SK-MEL-5 (cell line): ENCODE data around the gene KIAA0513. TPM values are rescaled to one million over a fixed set of nuclear protein-coding genes. Genes with fewer than 3 reads are reported as not detected.
"Not testable (repeated sequence)": the region's sequence is repeated elsewhere in the genome, so short reads cannot be mapped to it uniquely, and the experiment has no call there.

Source experiments
- DNase-seq: peaks from one replicate; pipeline ENCODE4 v3.0.0-alpha.2; 2016; ENCODE audit warnings: low read depth, low spot score
- in situ Hi-C: cut with HindIII; loops from 2 replicates; pipeline ENCODE4 v1.10.0; 2016; ENCODE audit warnings: low sequenced_read_pairs, high pct_unique_total_duplicates, low pct_unique_long_range_greater_than_20kb
- total RNA-seq: library from RNA; depleted of rRNA; stranded (reverse); fragments of >200 nt; shearing (Covaris generic); gene quantifications from 2 replicates; pipeline ENCODE4 v1.2.3, GENCODE V29; 2014

KIAA0513 gene
- total RNA-seq, 1 experiment from 2014 or later, result 2.9 TPM

GRCh38 chr16:85018529-85019236 lies 8.9 kb upstream of the KIAA0513 start:
- in situ Hi-C loops, result no loop called here
- DNase-seq, result no peak

GRCh38 chr16:85019659-85020245 lies 7.8 kb upstream of the KIAA0513 start:
- DNase-seq, result no peak
- in situ Hi-C loops, result no loop called here

GRCh38 chr16:85025781-85026653 lies 1.6 kb upstream of the KIAA0513 start:
- in situ Hi-C loops, result no loop called here
- DNase-seq, result no peak

- in situ Hi-C loops, result no loop called here
Observed at GRCh38 chr16:85026703-85027102, 892 bp upstream of the KIAA0513 start.

GRCh38 chr16:85027958-85028684 lies 526 bp downstream of the KIAA0513 start:
- in situ Hi-C loops, result no loop called here
- no peak for DNase-seq

More at GRCh38 chr16:85026703-85027102, 892 bp upstream of the KIAA0513 start:
- DNase-seq, result no peak

GRCh38 chr16:85028685-85029407 lies 1.3 kb downstream of the KIAA0513 start:
- no peak for DNase-seq
- in situ Hi-C loops, result no loop called here

- no peak for DNase-seq
- in situ Hi-C loops, result no loop called here
Observed at GRCh38 chr16:85029408-85029784, 1.8 kb downstream of the KIAA0513 start.

- no peak for DNase-seq
Observed at GRCh38 chr16:85029981-85030401, 2.4 kb downstream of the KIAA0513 start.

GRCh38 chr16:85031451-85031850 lies 3.9 kb downstream of the KIAA0513 start:
- no peak for DNase-seq
- in situ Hi-C loops, result no loop called here

More at GRCh38 chr16:85029981-85030401, 2.4 kb downstream of the KIAA0513 start:
- in situ Hi-C loops, result no loop called here

GRCh38 chr16:85032187-85032586 lies 4.6 kb downstream of the KIAA0513 start:
- in situ Hi-C loops, DNase-seq: not testable (repeated sequence)

GRCh38 chr16:85033171-85033570 lies 5.6 kb downstream of the KIAA0513 start:
- no peak for DNase-seq
- in situ Hi-C loops, result no loop called here

- in situ Hi-C loops, result no loop called here
Observed at GRCh38 chr16:85034591-85035433, 7.2 kb downstream of the KIAA0513 start.

GRCh38 chr16:85036236-85037049 lies 8.8 kb downstream of the KIAA0513 start:
- in situ Hi-C loops, result no loop called here
- DNase-seq, result no peak

More at GRCh38 chr16:85034591-85035433, 7.2 kb downstream of the KIAA0513 start:
- no peak for DNase-seq

GRCh38 chr16:85037050-85037410 lies 9.4 kb downstream of the KIAA0513 start:
- in situ Hi-C loops, result no loop called here

GRCh38 chr16:85037721-85038120 lies 10.1 kb downstream of the KIAA0513 start:
- DNase-seq, result no peak

More at GRCh38 chr16:85037050-85037410, 9.4 kb downstream of the KIAA0513 start:
- no peak for DNase-seq

GRCh38 chr16:85040685-85041084 lies 13.1 kb downstream of the KIAA0513 start:
- no peak for DNase-seq
- in situ Hi-C loops, result no loop called here

More at GRCh38 chr16:85037721-85038120, 10.1 kb downstream of the KIAA0513 start:
- in situ Hi-C loops, result no loop called here
